SU-DHL-6 (cell line): ENCODE data around the gene HLA-DRA.

Experiments
- EZH2phosphoT487 ChIP-seq: fragments of 200-600 bp; sonication (generic), shearing (Covaris generic); conservative IDR thresholded peaks from 2 replicates; pipeline ENCODE4 v1.6.1; 2018; ENCODE audit warnings: mild to moderate bottlenecking, antibody characterized with exemption, low read length, moderate library complexity, mixed read lengths
- TF ChIP-seq, protein P1 (sequence below): fragments of 200-600 bp; sonication (generic); IDR thresholded peaks from one replicate; pipeline ENCODE4 v1.5.1; 2017; ENCODE audit warnings: antibody characterized with exemption, mild to moderate bottlenecking, low read length, moderate library complexity; ENCODE audit not compliant: insufficient read depth, poor library complexity, severe bottlenecking

DNA sequence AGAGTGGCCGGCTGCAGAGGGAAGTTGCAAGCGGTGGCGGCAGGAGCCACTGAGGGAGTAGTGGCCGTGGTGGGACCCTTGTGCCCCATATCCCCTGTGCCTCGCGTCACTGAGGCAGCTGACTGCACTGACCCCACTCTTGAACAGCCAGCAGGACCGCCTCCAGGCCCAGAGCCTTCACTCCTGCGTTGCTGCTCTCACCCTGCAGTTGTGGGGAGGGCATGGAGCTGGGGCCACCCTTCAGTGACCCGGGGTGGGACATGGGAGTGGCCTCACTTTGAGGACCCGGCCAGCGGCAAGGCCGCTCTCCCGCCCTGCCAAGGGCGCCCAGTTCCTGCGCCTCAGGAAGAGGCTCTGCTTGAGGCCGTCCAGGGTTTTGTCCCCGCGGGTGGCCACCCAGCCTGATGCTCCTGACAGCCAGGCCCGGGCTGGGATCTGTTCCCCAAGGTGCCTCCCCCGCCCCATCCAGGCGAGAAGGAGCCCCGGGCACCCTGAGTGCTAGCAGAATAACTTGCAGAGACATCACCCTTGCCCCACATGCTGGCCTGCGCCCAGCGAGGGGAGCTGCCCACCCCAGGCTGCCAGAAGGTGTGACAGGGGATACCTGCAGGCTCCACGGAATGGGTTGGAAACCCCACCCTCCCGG lies 44.4 kb downstream of the HLA-DRA start:
- TF ChIP-seq, protein P1, sequence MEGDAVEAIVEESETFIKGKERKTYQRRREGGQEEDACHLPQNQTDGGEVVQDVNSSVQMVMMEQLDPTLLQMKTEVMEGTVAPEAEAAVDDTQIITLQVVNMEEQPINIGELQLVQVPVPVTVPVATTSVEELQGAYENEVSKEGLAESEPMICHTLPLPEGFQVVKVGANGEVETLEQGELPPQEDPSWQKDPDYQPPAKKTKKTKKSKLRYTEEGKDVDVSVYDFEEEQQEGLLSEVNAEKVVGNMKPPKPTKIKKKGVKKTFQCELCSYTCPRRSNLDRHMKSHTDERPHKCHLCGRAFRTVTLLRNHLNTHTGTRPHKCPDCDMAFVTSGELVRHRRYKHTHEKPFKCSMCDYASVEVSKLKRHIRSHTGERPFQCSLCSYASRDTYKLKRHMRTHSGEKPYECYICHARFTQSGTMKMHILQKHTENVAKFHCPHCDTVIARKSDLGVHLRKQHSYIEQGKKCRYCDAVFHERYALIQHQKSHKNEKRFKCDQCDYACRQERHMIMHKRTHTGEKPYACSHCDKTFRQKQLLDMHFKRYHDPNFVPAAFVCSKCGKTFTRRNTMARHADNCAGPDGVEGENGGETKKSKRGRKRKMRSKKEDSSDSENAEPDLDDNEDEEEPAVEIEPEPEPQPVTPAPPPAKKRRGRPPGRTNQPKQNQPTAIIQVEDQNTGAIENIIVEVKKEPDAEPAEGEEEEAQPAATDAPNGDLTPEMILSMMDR: no peak
- TF ChIP-seq EZH2phosphoT487: no peak
